GM21576 (cell line): Measurements from ENCODE around the gene FAF1.

Source experiments
- ATAC-seq: cut with Tn5 transposase; IDR thresholded peaks from one replicate; pipeline ENCODE4 v1.9.1; 2021; ENCODE audit warnings: mild to moderate bottlenecking, moderate library complexity; ENCODE audit not compliant: unreplicated experiment

FAF1 gene

DNA sequence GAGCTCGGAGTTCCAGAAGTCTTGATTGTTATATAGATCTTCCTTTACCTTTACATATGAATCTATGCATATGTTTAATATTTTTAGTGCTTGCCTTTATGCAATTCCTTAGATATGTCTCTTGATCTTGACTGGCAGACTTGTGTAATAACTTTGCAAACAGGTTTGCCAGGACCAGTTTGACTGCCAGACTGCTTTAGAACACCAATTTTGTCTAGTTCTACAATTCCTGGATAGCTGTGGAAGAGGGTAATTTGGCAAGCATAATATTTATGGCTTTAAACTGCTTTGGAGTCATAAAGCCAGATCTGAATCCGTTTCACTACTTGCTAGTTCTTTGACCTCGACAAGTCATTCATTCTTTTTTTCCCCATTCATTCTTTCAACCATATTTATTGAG is 250.0 kb downstream of the FAF1 start:
- no peak for ATAC-seq

DNA sequence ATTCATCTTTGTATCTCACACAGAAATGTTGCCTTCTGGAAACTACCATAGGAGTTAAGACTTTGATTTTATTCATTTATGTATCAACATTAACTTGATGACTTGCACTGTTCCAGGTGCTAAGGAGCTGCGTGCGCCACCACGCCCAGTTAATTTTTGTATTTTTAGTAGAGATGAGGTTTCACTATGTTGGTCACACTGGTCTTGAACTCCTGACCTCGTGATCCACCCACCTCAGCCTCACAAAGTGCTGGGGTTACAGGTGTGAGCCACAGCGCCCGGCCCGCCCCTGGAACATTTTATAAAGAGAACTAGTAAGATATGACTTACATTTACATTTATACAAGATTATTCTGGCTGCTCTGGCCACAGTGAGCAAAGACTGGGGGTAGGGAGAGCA is 252.2 kb downstream of the FAF1 start:
- ATAC-seq = no peak

DNA sequence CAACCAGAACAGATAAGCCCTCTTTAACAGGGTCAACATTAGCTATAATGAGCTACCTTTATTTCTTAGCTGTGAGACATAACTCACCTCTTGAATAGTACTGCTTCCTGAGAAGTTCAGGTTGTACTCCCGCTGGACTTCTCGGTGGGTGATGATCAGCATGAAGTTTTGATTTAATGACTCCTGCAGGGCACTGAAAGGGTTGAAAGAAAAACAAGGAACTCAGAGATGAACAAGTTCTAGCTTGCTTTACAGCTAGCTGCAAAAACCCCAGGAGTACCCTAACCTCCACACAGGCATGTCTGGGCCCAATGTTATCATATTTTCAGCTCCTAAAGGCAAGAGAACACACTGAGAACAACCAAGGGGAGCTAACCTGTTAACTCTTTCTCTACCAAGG is 254.4 kb downstream of the FAF1 start:
- ATAC-seq = no peak

DNA sequence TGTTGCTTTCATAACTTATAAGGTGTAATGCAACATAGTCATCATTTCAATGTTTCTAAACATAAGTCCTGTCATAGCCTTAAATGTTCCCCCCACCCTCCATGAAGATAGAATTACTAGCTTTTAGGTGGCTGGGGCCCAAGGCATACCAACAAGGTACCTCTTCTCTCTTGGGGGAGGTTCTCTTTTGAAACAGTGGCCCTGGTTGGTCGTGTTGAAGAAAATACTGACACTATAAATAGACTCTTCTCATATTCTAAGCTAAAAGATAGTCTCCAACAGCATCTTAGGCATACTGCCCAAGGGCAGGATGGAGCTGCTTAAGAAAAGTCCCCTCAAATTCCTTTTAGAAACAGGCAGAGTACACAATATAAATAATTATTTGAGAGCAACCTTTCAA is 255.0 kb downstream of the FAF1 start:
- no peak for ATAC-seq

DNA sequence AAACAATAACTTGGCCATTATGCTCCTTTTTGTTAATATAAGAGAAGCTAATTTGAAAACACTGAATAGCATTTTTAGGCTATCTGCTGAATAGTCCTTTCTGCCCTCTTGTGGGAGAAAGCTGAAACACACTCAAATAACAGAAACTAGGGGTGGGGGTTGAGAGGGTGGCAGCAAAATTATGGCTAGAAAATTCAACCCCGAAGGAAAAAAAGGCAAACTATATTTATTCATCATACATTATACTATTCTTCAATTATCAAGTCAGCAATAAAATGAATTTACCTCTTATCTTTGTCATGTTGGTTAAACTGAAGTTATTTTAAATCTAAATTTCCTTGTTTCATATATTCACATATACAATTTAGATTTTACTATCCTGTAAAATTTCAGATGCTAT is 255.9 kb downstream of the FAF1 start:
- no peak for ATAC-seq

DNA sequence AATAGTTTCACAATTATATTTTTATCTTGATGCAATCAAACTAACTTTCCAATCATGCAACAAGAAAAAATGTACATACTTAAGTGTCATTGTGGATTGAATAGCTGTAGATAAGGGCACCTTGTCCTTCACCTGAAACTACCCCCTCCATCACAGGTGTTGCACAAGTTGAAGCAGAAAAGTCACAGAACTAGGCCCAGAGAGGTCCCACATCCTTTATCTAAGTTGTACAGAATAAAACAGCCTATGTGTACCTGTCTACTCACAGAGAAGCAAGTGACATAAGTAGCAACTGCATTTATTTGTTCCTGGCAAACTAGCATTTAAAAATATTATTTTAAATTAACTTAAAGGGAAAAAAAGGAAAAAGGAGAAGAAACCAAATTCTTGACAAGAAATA is 256.8 kb downstream of the FAF1 start:
- ATAC-seq = no peak

DNA sequence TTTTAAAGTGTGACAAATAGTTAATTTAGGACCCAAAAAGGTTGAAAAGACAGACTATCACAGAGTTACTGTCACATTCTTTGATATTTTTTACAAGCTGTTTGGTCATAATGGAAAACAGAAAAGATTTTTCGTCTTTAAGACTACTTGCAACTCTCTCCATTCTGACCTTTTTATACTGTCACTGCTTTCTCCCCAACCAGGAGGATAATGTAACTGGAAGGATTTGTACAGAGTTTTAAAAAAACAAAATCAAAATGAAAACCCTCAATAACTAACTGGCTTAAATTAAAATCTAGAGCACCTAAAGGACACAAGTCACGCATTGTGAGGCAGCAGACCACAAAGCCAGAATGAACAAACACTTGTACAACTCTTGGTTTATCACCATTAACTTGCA is 257.7 kb downstream of the FAF1 start:
- no peak for ATAC-seq

DNA sequence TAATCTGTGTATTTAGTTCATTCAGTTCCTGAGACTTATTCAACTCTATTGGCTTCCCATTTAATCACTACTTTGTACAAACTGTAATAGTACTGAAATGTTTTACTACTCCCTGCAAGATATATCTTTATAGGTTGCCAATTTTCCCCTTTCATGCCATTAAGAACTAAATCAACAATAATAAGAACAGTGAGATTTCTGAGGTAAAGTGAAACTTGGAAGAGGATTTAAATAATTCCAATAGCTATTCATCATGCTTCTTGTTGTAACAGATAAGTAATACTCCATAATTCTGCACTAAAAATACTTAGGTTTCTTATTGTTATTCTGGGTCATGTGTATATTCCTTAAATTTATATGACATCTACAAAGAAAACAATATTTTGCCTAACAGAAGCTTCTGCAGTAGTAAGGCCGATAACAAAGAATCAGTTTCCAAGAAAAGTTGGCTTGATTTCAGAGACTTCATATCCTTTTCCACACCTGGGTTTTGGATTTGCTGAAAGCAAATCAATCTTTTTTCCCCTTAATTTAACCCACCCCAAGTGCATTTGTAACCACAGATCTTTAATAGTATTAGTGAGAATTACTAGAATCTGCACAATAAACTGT is 258.3 kb downstream of the FAF1 start:
- ATAC-seq = no peak

DNA sequence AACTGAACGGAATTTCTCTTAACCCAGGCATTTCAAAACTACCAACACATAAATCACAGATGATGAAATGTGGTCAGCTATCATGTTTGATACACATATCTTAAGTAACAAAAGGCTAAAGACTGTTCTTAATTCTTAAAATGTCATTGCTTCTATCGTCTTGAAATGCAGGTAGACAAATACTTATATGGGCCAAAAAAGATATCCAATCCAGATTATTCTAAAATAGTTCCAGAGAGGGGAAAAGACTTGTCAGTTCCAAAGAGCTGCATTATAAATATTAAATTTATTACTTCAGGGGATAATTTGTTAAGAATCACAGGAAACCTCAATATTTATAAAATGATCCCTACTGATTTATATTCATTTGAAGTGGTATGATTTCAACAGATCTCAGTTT is 259.4 kb downstream of the FAF1 start:
- no peak for ATAC-seq

DNA sequence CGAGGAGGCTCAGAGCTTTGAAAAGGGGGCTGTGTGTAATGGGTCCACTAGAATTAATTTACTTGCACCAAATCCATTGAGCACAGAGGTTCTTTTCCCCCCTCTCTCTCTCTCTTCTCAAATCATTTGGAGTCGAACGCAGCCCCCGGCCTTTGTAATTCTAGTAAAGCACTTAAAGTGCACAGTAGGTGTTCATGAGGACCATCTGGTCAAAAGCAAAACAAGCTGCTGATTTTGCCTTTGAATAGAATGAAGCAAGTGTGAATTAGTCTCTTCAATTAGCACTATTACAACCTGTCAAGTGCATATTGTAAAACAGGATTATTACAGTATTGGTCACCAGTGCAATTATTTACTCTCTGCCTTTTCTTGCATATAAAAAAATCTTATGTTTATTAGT is 259.9 kb downstream of the FAF1 start:
- ATAC-seq = no peak

DNA sequence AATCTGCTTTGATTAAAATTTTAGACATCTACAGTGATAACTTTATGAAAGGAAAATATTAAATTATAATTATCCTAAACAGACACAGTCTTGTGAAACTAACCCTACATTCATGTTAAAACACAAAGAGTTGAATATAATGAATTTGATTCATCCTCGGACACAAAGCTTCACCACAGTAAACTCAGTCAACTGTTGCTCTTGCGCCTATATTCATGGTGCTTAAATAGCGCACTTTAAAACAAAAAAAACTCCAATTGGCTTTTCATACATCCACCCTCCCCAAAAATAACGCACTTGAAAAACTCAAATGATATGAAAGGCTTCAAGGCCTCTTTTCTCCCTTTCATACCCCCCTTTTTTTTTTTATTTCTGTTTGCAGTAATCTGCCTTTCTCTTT is 260.3 kb downstream of the FAF1 start:
- ATAC-seq = no peak

DNA sequence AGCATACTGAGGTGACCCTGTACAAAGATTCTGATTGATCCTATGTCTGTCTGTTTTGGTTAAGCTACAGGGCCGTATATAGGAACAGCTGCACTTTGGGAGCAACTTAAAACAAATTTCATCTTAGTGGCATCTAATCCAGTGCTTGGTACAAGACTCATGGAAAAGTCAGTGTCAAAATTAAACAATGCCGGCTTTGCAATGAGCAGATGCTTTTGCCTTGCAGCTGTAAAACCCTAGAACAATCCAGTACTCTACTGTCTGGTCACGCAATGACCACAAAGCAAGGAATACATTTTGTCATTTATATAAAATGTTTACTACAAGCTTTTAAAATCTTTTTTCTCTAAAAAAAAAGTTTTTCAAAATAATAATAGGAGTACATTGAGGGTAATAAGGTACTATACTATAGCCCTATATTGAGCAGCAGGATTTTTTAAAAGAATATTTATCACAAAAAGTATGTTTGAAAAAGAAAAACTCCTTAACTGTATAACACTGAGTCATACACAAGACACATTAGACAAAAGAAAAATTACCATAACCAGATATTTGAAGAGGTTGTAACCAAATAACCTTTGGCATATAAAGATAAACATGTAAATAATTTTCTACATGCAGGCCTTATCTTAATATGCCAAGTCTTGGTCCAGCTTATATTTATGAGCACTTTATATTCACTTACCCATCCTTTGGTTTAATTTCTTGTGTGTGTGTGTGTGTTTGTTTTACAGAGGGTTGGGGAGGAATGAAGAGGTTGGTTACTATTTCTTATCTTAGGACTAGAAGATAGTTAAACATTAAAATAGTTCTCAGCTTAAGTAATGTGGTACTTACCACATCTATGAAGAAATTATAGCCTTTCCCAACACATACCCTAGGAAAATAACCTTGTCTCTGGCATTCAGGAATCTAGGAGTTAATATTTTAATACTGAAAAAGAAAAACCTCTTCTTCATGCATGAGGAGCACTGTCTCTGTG is 262.3 kb downstream of the FAF1 start:
- ATAC-seq = no peak

DNA sequence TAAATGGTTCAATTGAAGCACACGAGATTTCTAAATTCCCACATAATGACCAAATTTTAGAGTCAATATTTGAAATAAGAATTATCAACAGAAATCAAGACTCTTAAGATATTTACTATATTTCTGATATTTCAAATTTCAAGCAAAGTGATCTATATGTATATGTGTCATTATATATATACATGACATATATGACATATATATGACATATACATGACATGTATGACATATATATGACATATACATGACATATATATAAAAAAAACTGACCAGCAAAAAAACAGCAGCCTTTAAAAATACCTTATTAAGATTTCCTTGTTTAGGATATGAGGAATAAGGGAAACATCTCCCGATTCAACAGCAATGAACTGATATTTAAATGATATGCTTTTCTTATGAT is 266.2 kb downstream of the FAF1 start:
- no peak for ATAC-seq

DNA sequence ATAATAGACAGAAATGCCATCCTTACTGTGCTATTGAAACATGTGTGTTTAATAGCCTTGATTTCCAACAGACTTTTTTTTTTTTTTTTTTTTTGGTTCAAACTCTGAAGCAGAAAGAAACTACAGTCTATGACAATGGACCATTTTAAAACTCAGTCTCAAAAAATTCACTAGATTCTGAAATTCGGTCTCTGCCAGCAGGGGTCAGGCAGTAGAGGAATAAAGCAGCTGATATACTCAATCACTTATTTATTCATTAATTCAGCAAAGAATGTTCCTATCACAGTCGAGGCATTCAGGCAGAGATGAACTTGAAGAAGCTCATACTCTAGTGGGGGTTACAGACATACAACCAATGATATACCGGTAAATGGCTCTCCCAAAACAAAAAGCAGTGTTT is 275.9 kb downstream of the FAF1 start:
- no peak for ATAC-seq

DNA sequence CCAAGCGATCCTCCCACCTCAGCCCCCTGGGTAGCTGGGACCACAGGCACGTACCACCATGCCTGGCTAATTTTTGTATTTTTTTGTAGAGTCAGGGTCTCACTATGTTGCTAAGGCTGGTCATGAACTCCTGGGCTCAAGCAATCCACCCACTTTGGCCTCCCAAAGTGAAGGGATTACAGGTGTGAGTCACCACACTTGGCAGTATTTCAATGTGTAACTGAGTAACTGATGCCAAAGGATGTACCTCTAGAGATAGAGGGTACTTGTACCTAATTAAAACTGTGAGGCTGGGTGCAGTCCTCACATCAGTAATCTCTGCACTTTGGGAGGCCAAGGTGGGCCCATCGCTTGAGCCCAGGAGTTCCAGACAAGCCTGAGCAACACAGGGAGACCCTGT is 278.1 kb downstream of the FAF1 start:
- no peak for ATAC-seq

DNA sequence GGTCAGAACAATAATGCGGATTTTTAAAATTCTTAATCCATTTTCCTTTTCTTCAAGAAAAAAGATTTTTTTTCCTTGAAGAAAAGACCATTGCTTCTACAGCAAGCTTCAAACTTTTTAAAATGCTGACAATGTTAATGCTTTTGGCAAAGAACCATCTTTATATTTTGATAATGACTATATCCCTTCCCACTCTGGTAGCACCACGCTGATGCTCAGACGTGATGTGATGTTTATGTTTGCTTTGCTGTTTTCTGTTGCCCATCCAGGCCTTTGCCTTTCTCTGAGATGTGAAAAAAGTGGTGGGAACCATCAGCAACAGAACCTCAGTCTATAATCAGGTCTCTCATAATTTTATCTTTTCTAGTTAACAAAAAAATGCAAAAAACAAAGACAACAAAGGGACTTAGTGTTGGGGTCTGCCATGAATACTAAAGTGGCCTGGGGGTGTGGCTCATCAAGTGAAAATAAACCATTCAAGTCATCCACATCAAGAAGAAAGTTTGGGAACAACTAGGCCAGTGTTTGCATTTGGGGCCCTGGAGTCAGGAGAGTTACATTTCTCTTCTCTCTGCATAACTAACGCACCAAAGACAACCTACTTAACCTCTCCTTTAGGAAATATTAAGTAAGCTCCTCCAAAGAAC is 292.2 kb downstream of the FAF1 start:
- ATAC-seq = no peak

DNA sequence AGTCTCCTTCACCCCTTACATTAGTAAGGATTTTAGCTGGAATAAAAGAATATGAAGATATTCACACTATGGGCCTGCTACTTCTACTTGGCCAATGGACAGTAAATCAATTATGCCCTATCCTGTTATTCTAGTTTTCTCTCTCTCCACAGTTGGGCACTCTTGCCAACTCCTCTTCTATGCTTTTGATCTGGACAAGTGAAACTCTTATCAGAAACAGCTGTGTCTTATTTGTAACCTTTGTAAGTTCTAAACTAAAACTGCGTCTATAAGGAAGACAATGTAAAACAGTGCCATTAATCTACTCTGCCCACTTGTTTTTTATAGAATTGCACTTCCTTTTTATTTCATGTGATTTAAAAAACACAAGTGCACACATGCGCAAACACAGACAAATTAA is 292.8 kb downstream of the FAF1 start:
- ATAC-seq = no peak

DNA sequence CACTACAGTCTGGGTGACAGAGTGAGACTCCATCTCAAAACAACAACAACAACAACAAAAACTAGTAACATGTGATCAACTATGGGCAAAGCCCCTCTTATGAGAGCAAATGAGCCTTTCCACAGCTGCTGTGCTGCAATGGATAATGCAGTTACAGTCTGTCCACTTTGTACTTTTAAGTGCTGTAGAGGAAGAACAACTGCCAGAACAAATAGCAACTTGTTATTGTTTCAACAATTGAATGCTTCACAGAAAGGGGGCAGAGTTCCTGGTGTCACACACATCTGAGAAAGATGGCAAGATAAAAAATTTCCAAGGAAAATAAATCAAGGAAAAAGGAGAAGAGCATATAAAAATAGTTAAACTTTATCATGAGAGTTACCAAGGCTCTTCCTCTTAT is 293.2 kb downstream of the FAF1 start:
- no peak for ATAC-seq

DNA sequence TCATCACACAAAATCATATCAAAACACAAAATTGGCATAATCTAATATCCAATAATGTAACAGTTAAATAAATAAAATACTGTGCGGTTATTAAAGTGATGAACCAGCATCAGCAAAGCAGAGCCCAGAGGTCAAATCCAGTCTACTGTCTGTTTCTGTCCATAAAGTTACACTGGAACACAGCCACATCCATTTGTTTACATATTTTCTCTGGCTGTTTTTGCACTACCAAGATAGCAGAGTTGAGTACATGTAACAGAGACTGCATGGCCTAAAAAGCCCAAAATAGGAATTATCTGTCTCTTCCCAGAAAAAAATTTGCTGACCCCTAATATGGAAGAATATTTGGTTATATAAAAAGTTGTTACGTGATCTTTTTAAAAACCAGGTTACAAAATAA is 294.7 kb downstream of the FAF1 start:
- no peak for ATAC-seq

DNA sequence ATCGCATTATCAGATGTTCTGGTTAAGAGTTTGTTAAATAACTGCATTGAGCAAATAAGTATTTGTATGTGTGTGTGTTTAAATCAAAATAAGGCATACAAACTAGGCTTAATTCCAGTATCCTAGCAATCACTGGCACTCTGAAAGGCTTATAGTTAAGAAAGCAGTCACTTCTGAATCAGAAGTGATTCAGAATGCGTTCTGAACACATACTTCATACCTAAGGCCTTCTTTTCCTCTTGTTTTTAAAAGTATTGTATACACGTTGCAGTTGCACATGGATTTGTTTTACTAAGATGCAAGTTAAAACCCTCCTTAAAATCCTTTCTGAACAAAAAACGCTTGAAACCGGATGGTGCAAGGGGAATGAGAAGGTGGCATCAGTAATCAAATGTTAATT is 298.4 kb downstream of the FAF1 start:
- ATAC-seq = no peak

DNA sequence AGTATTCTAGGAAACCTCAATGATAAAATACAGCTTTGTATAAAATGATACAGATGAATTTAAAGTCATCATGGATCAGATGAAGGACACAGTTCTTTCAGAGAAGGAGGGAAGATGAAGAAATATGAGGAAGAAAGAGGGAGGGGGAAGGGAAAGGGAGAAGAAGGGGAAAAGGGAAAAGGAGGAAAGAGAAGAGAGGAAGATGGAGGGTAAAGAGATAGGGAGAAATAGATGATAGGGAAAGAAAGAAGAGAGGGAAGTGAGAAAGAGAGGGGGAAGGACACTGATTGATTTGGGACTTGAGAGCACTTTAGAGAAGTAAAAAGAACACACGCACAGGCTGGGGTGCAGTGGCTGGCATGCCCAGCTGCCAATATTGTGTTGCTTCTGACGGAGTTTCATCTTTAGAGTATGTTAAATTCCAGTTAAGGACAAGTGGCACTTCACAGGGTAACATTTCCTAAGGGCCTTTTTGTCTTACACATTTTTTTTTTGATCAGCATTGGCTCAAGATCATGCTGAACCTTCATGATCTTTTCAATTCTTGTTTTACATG is 300.9 kb downstream of the FAF1 start:
- ATAC-seq = no peak
